ENCODE data around the gene TOP3B. TPM values are rescaled to one million over a fixed set of nuclear protein-coding genes. Genes with fewer than 3 reads are reported as not detected.

Gene TOP3B
- total RNA-seq, 1 donor from 2014 or later, result 63.3 TPM

- TF ChIP-seq CTCF (IDR thresholded peaks at IDR 0.05; ENCODE audit: unreplicated experiment), result no peak
- DNase-seq (ENCODE audit: low spot score in 2 of 2, unreplicated experiment in 2 of 2), result no peak
- Mint-ChIP-seq H3K9me3 (peaks cover 4% of the 10 kb centered on the region), H3K4me3 (no peak overlapping the region), H3K36me3 (no peaks in the 10 kb centered on the region), H3K27ac (no peak overlapping the region), H3K4me1 (no peaks in the 10 kb centered on the region), H3K27me3 (ENCODE audit: low read depth) (peaks cover 38% of the 10 kb centered on the region)
Observed at GRCh38 chr22:22009661-22010060, 27.1 kb upstream of the TOP3B start.

GRCh38 chr22:22006596-22006990 is 24.0 kb upstream of the TOP3B start:
- no peak overlapping the region for H3K27ac Mint-ChIP-seq
- H3K4me1 Mint-ChIP-seq, result peaks cover 2% of the 10 kb centered on the region
- no peak overlapping the region for H3K4me3 Mint-ChIP-seq
- no peaks in the 10 kb centered on the region for H3K9me3 Mint-ChIP-seq
- peaks cover 55% of the 10 kb centered on the region for H3K27me3 Mint-ChIP-seq (ENCODE audit: low read depth)
- no peaks in the 10 kb centered on the region for H3K36me3 Mint-ChIP-seq
- TF ChIP-seq CTCF (IDR thresholded peaks at IDR 0.05; ENCODE audit: unreplicated experiment), result no peak
- DNase-seq (ENCODE audit: low spot score in 2 of 2, unreplicated experiment in 2 of 2), result no peak

GRCh38 chr22:22005945-22006595 is 23.5 kb upstream of the TOP3B start:
- no peaks in the 10 kb centered on the region for H3K36me3 Mint-ChIP-seq
- DNase-seq (ENCODE audit: low spot score in 2 of 2, unreplicated experiment in 2 of 2), result no peak
- H3K4me1 Mint-ChIP-seq, result peaks cover 2% of the 10 kb centered on the region
- no peak overlapping the region for H3K27ac Mint-ChIP-seq
- no peaks in the 10 kb centered on the region for H3K9me3 Mint-ChIP-seq
- TF ChIP-seq CTCF (IDR thresholded peaks at IDR 0.05; ENCODE audit: unreplicated experiment), result no peak
- H3K4me3 Mint-ChIP-seq, result no peak overlapping the region
- H3K27me3 Mint-ChIP-seq (ENCODE audit: low read depth), result peaks cover 58% of the 10 kb centered on the region

- TF ChIP-seq CTCF (IDR thresholded peaks at IDR 0.05; ENCODE audit: unreplicated experiment), result no peak
- Mint-ChIP-seq H3K27ac (no peak overlapping the region), H3K9me3 (no peaks in the 10 kb centered on the region), H3K36me3 (no peaks in the 10 kb centered on the region), H3K4me3 (no peak overlapping the region), H3K4me1 (peaks cover 2% of the 10 kb centered on the region), H3K27me3 (ENCODE audit: low read depth) (peaks cover 58% of the 10 kb centered on the region)
- no peak for DNase-seq (ENCODE audit: low spot score in 2 of 2, unreplicated experiment in 2 of 2)
Observed at GRCh38 chr22:22003233-22003632, 20.6 kb upstream of the TOP3B start.

- Mint-ChIP-seq H3K27me3 (ENCODE audit: low read depth) (peaks cover 63% of the 10 kb centered on the region), H3K4me3 (no peak overlapping the region), H3K27ac (no peak overlapping the region), H3K36me3 (no peaks in the 10 kb centered on the region), H3K9me3 (no peaks in the 10 kb centered on the region), H3K4me1 (peaks cover 2% of the 10 kb centered on the region)
- DNase-seq (ENCODE audit: low spot score in 2 of 2, unreplicated experiment in 2 of 2), result no peak
- TF ChIP-seq CTCF (IDR thresholded peaks at IDR 0.05; ENCODE audit: unreplicated experiment), result no peak
Observed at GRCh38 chr22:22002526-22003055, 20.0 kb upstream of the TOP3B start.
